ENCODE data around the gene LIN28B.

- TF ChIP-seq CTCF (IDR thresholded peaks at IDR 0.05) (no peak), POLR2A (IDR thresholded peaks at IDR 0.05) (no peak)
Observed at GRCh38 chr6:105014954-105015353, 58.0 kb downstream of the LIN28B start.

Data from lower leg skin (tissue), 3 donors.